CD4-positive, alpha-beta T cell treated with Interleukin-12 subunit alpha and Interleukin-12 subunit beta, for 1 hour (primary cell): ENCODE measurements around the gene CITED2.
"Not testable (repeated sequence)": the region's sequence is repeated elsewhere in the genome, so short reads cannot be mapped to it uniquely, and the experiment has no call there.

Source experiments
- DNase-seq: peaks from one replicate; pipeline ENCODE4 v3.0.0-alpha.2; 2020

CITED2 gene

GRCh38 chr6:139374357-139375225, at the start of gene CITED2:
TSS of gene CITED2 (minus strand) at chr6:139374648. CDS start at chr6:139373944, 704 bp downstream.
- peak; percentile 96 for DNase-seq

GRCh38 chr6:139423037-139423703, 48.7 kb upstream of the CITED2 start:
- DNase-seq: no peak

- DNase-seq: no peak
Measured at GRCh38 chr6:139422105-139423036, 47.9 kb upstream of the CITED2 start.

- DNase-seq: no peak
Measured at GRCh38 chr6:139418481-139419132, 44.2 kb upstream of the CITED2 start.

GRCh38 chr6:139416146-139416545, 41.7 kb upstream of the CITED2 start:
- DNase-seq: no peak

GRCh38 chr6:139415365-139415764, 40.9 kb upstream of the CITED2 start:
- DNase-seq: no peak

- DNase-seq: not testable (repeated sequence)
Measured at GRCh38 chr6:139412103-139412502, 37.7 kb upstream of the CITED2 start.

- no peak for DNase-seq
Measured at GRCh38 chr6:139409026-139409425, 34.6 kb upstream of the CITED2 start.

- DNase-seq: no peak
Measured at GRCh38 chr6:139407718-139408222, 33.3 kb upstream of the CITED2 start.

GRCh38 chr6:139406577-139407343, 32.3 kb upstream of the CITED2 start:
- DNase-seq: no peak

GRCh38 chr6:139402876-139403386, 28.5 kb upstream of the CITED2 start:
- no peak for DNase-seq

- no peak for DNase-seq
Measured at GRCh38 chr6:139398658-139399057, 24.2 kb upstream of the CITED2 start.

GRCh38 chr6:139395891-139396301, 21.4 kb upstream of the CITED2 start:
- DNase-seq: no peak

GRCh38 chr6:139395371-139395770, 20.9 kb upstream of the CITED2 start:
- DNase-seq: no peak

GRCh38 chr6:139394027-139394649, 19.7 kb upstream of the CITED2 start:
- no peak for DNase-seq

GRCh38 chr6:139392794-139393193, 18.3 kb upstream of the CITED2 start:
- no peak for DNase-seq

GRCh38 chr6:139391709-139392108, 17.3 kb upstream of the CITED2 start:
- DNase-seq: no peak

GRCh38 chr6:139390447-139390846, 16.0 kb upstream of the CITED2 start:
- no peak for DNase-seq

GRCh38 chr6:139388384-139388783, 13.9 kb upstream of the CITED2 start:
- DNase-seq: no peak

- no peak for DNase-seq
Measured at GRCh38 chr6:139386404-139386803, 12.0 kb upstream of the CITED2 start.
